ENCODE results near the gene GAB3.

Gene GAB3

GRCh38 chrX:154658187-154658586 is 92.7 kb downstream of the GAB3 start:
- no peaks in the 10 kb centered on the region for H3K27me3 ChIP-seq (ENCODE audit: insufficient read depth, poor library complexity, severe bottlenecking)
- no peak for TF ChIP-seq REST (IDR thresholded peaks at IDR 0.05; ENCODE audit: insufficient replicate concordance, low read depth)
- TF ChIP-seq SPI1 (IDR thresholded peaks at IDR 0.05; ENCODE audit: borderline replicate concordance, low read depth), result no peak
- no peak for DNase-seq (ENCODE audit: low read depth in 1 of 2, low spot score in 1 of 2)
- H3K27ac ChIP-seq (replicated peaks), result no peak overlapping the region
- no peak overlapping the region for H3K4me3 ChIP-seq (replicated peaks; ENCODE audit: insufficient read depth, low read length)

- H3K27ac ChIP-seq (replicated peaks), result no peak overlapping the region
- no peak for TF ChIP-seq REST (IDR thresholded peaks at IDR 0.05; ENCODE audit: insufficient replicate concordance, low read depth)
- no peak for TF ChIP-seq CTCF (IDR thresholded peaks at IDR 0.05; ENCODE audit: insufficient read depth, low read length)
- no peak for TF ChIP-seq POLR2AphosphoS5 (IDR thresholded peaks at IDR 0.05; ENCODE audit: low read depth)
- no peak for TF ChIP-seq GABPA (IDR thresholded peaks at IDR 0.05; ENCODE audit: low read depth)
- DNase-seq (ENCODE audit: low read depth in 1 of 2, low spot score in 1 of 2), result no peak
- H3K27me3 ChIP-seq (ENCODE audit: insufficient read depth, poor library complexity, severe bottlenecking), result no peaks in the 10 kb centered on the region
- H3K4me3 ChIP-seq (replicated peaks; ENCODE audit: insufficient read depth, low read length), result no peak overlapping the region
Observed at GRCh38 chrX:154657226-154657805, 93.6 kb downstream of the GAB3 start.

- H3K27ac ChIP-seq (replicated peaks), result no peak overlapping the region
- H3K27me3 ChIP-seq (ENCODE audit: insufficient read depth, poor library complexity, severe bottlenecking), result no peaks in the 10 kb centered on the region
- DNase-seq (ENCODE audit: low read depth in 1 of 2, low spot score in 1 of 2), result no peak
- H3K4me3 ChIP-seq (replicated peaks; ENCODE audit: insufficient read depth, low read length), result no peak overlapping the region
- TF ChIP-seq SPI1 (IDR thresholded peaks at IDR 0.05; ENCODE audit: borderline replicate concordance, low read depth) (no peak), POLR2AphosphoS5 (IDR thresholded peaks at IDR 0.05; ENCODE audit: low read depth) (no peak), REST (IDR thresholded peaks at IDR 0.05; ENCODE audit: insufficient replicate concordance, low read depth) (no peak), GABPA (IDR thresholded peaks at IDR 0.05; ENCODE audit: low read depth) (no peak), CTCF (IDR thresholded peaks at IDR 0.05; ENCODE audit: insufficient read depth, low read length) (no peak)
Observed at GRCh38 chrX:154655786-154656185, 95.1 kb downstream of the GAB3 start.
